CD4-positive, CD25-positive, alpha-beta regulatory T cell (primary cell): ENCODE results near the gene RBM33. TPM values are rescaled to one million over a fixed set of nuclear protein-coding genes. Genes with fewer than 3 reads are reported as not detected.
"Not testable (repeated sequence)": the region's sequence is repeated elsewhere in the genome, so short reads cannot be mapped to it uniquely, and the experiment has no call there.

Experiments used
- ATAC-seq, 2 donors: fragments of 150-1000 bp; cut with Tn5 transposase; one replicate each; pipeline ENCODE4 v1.10.0; 2021; ENCODE audit warnings: low read depth in 2 of 2, moderate number of reproducible peaks in 2 of 2, moderate library complexity in 1 of 2
- DNase-seq, 3 donors: peaks; one replicate each; pipeline versions ENCODE4 v3.0.0 to v3.0.0-alpha.2; 2012 to 2022; ENCODE audit warnings: mixed read lengths in 1 of 3
- H3K27ac ChIP-seq: one replicate; pipeline ENCODE4 v1.7.0; 2013; ENCODE audit warnings: mild to moderate bottlenecking, low read length; ENCODE audit not compliant: insufficient read depth, poor library complexity, severe bottlenecking
- H3K27me3 ChIP-seq: one replicate; pipeline ENCODE4 v1.7.0; 2013; ENCODE audit warnings: low read length; ENCODE audit not compliant: control insufficient read depth, insufficient read depth
- H3K36me3 ChIP-seq: one replicate; pipeline ENCODE4 v1.7.0; 2013; ENCODE audit warnings: mild to moderate bottlenecking, low read length, moderate library complexity; ENCODE audit not compliant: control insufficient read depth, insufficient read depth
- H3K4me1 ChIP-seq: 2 replicates; pipeline ENCODE4 v1.7.0; 2013; ENCODE audit warnings: mild to moderate bottlenecking, low read length; ENCODE audit not compliant: insufficient read depth, control insufficient read depth, poor library complexity, severe bottlenecking
- H3K4me3 ChIP-seq: one replicate; pipeline ENCODE4 v1.7.0; 2013; ENCODE audit warnings: low read depth, mild to moderate bottlenecking, low read length, moderate library complexity
- H3K9me3 ChIP-seq, 2 experiments: 1 replicate in 1 of 2; 2 replicates in 1 of 2; pipeline ENCODE4 v1.7.0; 2013; ENCODE audit warnings: low read length in 2 of 2, mild to moderate bottlenecking in 1 of 2, moderate library complexity in 1 of 2; ENCODE audit not compliant: control insufficient read depth in 2 of 2
- H3K27ac Mint-ChIP-seq, 3 donors: one replicate each; pipeline ENCODE4 v1.8.0; 2020 to 2022; ENCODE audit warnings: mild to moderate bottlenecking in 3 of 3, mixed read lengths in 3 of 3, moderate library complexity in 2 of 3
- H3K27me3 Mint-ChIP-seq: one replicate; pipeline ENCODE4 v1.8.0; 2022; ENCODE audit warnings: mild to moderate bottlenecking, mixed read lengths
- H3K36me3 Mint-ChIP-seq: one replicate; pipeline ENCODE4 v1.8.0; 2020; ENCODE audit warnings: mixed read lengths
- H3K4me1 Mint-ChIP-seq, 4 donors: one replicate each; pipeline ENCODE4 v1.8.0; 2020 to 2022; ENCODE audit warnings: mixed read lengths in 4 of 4, mild to moderate bottlenecking in 1 of 4
- H3K4me3 Mint-ChIP-seq, 4 donors: one replicate each; pipeline ENCODE4 v1.8.0; 2020 to 2022; ENCODE audit warnings: mild to moderate bottlenecking in 4 of 4, mixed read lengths in 4 of 4, moderate library complexity in 3 of 4
- H3K9me3 Mint-ChIP-seq, 7 donors: one replicate each; pipeline ENCODE4 v1.8.0; 2020 to 2022; ENCODE audit warnings: mixed read lengths in 7 of 7, mild to moderate bottlenecking in 3 of 7, moderate library complexity in 2 of 7
- polyA plus RNA-seq, 4 donors: library from polyadenylated mRNA; unstranded; fragments of 300-500 nt; fragmentation: Illumina TruSeq; gene quantifications; one replicate each; pipeline ENCODE4 v1.2.3, GENCODE V29; 2021
- total RNA-seq: library from RNA; stranded (reverse); gene quantifications from one replicate; pipeline ENCODE4 v1.2.3, GENCODE V29; 2022

Gene RBM33
- total and polyA plus RNA-seq, 5 donors from 2014 or later = 33.5 to 196 (median 36.8) TPM

DNA sequence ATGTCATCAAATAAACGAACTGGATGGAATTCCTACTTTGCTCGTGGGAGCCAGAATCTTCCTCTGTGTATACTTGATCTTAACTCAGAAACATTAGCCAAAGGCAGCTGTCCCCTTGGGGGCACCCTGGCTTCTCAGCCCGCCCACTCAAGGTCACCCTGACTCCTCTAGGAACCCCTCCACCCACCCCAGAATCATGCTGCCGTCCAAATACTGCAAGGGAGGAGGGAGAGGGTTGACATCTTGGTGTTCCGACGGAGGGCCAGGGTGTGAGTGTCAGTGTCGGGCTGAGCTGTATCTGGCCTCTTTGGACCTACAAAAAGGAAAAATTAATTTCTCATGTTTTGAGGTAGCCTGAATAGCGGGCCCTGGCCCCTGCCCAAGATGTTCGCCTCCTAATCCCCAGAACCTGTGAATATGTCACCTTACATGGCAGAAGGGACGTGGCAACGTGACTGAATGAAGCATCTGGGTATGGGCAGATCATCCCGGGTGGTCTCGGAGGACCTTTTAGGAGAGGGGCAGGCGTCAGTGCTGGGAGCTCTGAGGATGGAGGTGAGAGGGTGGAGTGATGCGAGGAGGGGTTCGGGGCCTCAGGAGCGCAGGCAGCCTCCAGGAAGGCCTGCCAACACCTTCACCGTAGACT, 40.5 kb upstream of the RBM33 start:
- peaks cover 27% of the 10 kb centered on the region for H3K27me3 Mint-ChIP-seq
- H3K9me3 Mint-ChIP-seq = peaks cover 0 to 4% (median 0%) of the 10 kb centered on the region in 7 donors
- no peaks in the 10 kb centered on the region for H3K4me1 Mint-ChIP-seq
- H3K27ac ChIP-seq = no peak overlapping the region
- DNase-seq = no peak
- no peaks in the 10 kb centered on the region for H3K9me3 ChIP-seq
- no peak overlapping the region for H3K4me3 ChIP-seq
- H3K36me3 ChIP-seq = no peaks in the 10 kb centered on the region
- no peak overlapping the region for H3K27ac Mint-ChIP-seq
- no peaks in the 10 kb centered on the region for H3K36me3 Mint-ChIP-seq
- peak overlapping the region in 1 of 4 donors; percentile 43 for H3K4me3 Mint-ChIP-seq
- H3K27me3 ChIP-seq = peaks cover 2% of the 10 kb centered on the region
- H3K4me1 ChIP-seq = no peaks in the 10 kb centered on the region
- no peak for ATAC-seq

- peaks cover 0 to 4% (median 0%) of the 10 kb centered on the region in 7 donors for H3K9me3 Mint-ChIP-seq
- H3K4me1 ChIP-seq = no peaks in the 10 kb centered on the region
- no peak overlapping the region for H3K4me3 ChIP-seq
- no peaks in the 10 kb centered on the region for H3K4me1 Mint-ChIP-seq
- H3K27me3 ChIP-seq = peaks cover 2% of the 10 kb centered on the region
- no peak overlapping the region for H3K4me3 Mint-ChIP-seq
- no peak overlapping the region for H3K27ac Mint-ChIP-seq
- H3K27ac ChIP-seq = no peak overlapping the region
- H3K36me3 Mint-ChIP-seq = no peaks in the 10 kb centered on the region
- no peaks in the 10 kb centered on the region for H3K9me3 ChIP-seq
- H3K36me3 ChIP-seq = no peaks in the 10 kb centered on the region
- DNase-seq (no peak), ATAC-seq (no peak)
- peaks cover 26% of the 10 kb centered on the region for H3K27me3 Mint-ChIP-seq
These were observed 39.9 kb upstream of the RBM33 start for GRCh38 chr7:155604504-155604997.

DNA sequence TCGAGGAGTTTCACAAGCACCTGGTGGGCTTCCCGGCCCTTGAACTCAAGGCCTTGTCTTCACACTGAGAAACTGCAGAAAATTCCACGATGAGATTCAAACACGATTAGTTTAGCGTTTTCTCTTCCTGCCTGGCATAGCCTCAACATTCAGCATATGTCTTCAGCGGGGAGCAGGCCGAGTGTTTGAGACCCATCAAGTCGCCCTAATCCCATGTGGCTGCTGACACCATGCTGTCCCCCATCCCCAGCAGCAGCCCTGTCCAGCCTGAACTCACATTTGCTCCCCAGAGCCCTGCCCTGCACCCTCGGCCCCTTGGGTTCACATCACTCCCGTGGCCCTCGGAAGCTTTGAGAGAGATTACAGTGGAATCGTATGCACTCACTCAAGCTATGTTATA, 35.3 kb upstream of the RBM33 start:
- Mint-ChIP-seq H3K4me3 (peak overlapping the region in 1 of 4 donors; percentile 52), H3K36me3 (no peaks in the 10 kb centered on the region), H3K27me3 (peaks cover 7% of the 10 kb centered on the region), H3K9me3 (peaks cover 0 to 6% (median 0%) of the 10 kb centered on the region in 7 donors), H3K4me1 (no peaks in the 10 kb centered on the region), H3K27ac (no peak overlapping the region)
- Histone ChIP-seq H3K4me3 (no peak overlapping the region), H3K4me1 (no peaks in the 10 kb centered on the region), H3K9me3 (no peaks in the 10 kb centered on the region), H3K36me3 (no peaks in the 10 kb centered on the region), H3K27me3 (no peaks in the 10 kb centered on the region), H3K27ac (no peak overlapping the region)
- no peak for DNase-seq
- no peak for ATAC-seq

DNA sequence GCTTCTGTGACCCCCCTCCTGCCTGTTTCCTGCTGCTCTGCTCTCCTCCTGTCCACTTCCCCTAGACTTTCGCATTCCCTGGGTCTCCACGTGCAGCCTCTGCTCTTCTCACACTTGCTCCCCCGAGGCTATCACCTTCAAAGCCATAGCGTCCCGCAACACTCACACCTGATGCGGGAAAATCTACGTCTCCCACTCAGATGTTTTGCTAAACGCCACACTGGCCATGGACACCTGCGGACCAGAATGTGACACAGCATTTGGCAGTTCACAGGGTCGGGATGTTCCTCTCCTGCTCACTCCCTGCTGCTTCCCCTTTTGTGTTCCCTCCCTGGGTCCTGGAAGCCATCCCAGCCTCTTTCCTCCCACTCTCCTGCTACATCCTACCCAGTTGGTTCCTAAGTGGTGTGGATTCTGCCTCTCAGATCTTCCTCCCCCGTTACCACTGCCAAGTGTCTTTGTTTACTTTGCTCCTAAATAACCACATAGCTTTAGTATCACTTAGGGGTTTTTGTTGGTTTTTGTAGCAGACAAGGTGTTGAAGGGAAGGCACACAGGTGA, 33.7 kb upstream of the RBM33 start:
- Mint-ChIP-seq H3K9me3 (peaks cover 0 to 8% (median 2%) of the 10 kb centered on the region in 7 donors), H3K4me1 (no peaks in the 10 kb centered on the region), H3K27me3 (peaks cover 14% of the 10 kb centered on the region), H3K27ac (no peak overlapping the region), H3K4me3 (no peak overlapping the region), H3K36me3 (peaks cover 8% of the 10 kb centered on the region)
- H3K36me3 ChIP-seq = no peaks in the 10 kb centered on the region
- H3K27me3 ChIP-seq = no peaks in the 10 kb centered on the region
- H3K27ac ChIP-seq = no peak overlapping the region
- no peak overlapping the region for H3K4me3 ChIP-seq
- no peak for ATAC-seq
- no peak for DNase-seq
- H3K4me1 ChIP-seq = no peaks in the 10 kb centered on the region
- H3K9me3 ChIP-seq = no peaks in the 10 kb centered on the region

DNA sequence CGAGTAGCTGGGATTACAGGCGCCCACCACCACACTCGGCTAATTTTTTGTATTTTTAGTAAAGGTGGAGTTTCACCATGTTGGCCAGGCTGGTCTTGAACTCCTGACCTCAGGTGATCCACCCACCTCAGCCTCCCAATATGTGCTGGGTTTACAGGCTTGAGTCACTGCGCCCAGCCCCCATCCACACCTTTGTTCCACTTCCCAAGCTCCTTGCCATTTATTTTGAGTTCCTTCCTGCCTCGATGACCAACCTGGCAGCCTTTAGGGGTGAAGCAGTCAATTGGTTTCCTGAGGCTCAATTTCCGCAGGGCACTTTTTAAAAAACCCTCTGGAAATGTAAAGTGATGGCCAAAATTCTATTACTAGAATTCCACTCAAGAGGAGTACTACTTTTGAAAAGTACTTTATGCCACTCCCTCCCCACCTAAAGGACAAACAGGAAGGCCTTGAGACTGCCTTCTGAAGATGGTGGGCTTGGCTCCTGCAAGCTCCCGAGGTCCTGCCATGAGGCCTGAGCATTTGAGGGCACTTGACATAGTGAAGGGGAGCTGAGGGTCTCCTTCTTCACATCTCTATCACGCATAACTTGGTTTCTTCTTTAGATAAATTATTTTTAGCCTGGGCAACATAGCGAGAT, 32.5 kb upstream of the RBM33 start:
- Histone ChIP-seq H3K4me1 (no peaks in the 10 kb centered on the region), H3K27ac (no peak overlapping the region), H3K4me3 (no peak overlapping the region), H3K36me3 (no peaks in the 10 kb centered on the region), H3K27me3 (no peaks in the 10 kb centered on the region), H3K9me3 (no peaks in the 10 kb centered on the region)
- no peaks in the 10 kb centered on the region for H3K4me1 Mint-ChIP-seq
- DNase-seq (no peak), ATAC-seq (no peak)
- H3K4me3 Mint-ChIP-seq = no peak overlapping the region
- H3K27ac Mint-ChIP-seq = no peak overlapping the region
- H3K9me3 Mint-ChIP-seq = peaks cover 0 to 8% (median 2%) of the 10 kb centered on the region in 7 donors
- peaks cover 8% of the 10 kb centered on the region for H3K36me3 Mint-ChIP-seq
- H3K27me3 Mint-ChIP-seq = peaks cover 14% of the 10 kb centered on the region

GRCh38 chr7:155612658-155613057, 31.8 kb upstream of the RBM33 start:
- H3K4me1 ChIP-seq = no peaks in the 10 kb centered on the region
- H3K36me3 ChIP-seq = no peaks in the 10 kb centered on the region
- no peaks in the 10 kb centered on the region for H3K9me3 ChIP-seq
- H3K27me3 ChIP-seq = no peaks in the 10 kb centered on the region
- H3K4me1 Mint-ChIP-seq = no peaks in the 10 kb centered on the region
- H3K9me3 Mint-ChIP-seq = peaks cover 0 to 8% (median 2%) of the 10 kb centered on the region in 7 donors
- no peak overlapping the region for H3K4me3 ChIP-seq
- peaks cover 14% of the 10 kb centered on the region for H3K27me3 Mint-ChIP-seq
- no peak overlapping the region for H3K27ac Mint-ChIP-seq
- DNase-seq (no peak), ATAC-seq (no peak)
- H3K36me3 Mint-ChIP-seq = peaks cover 8% of the 10 kb centered on the region
- H3K4me3 Mint-ChIP-seq = no peak overlapping the region
- H3K27ac ChIP-seq = no peak overlapping the region

- not testable (repeated sequence) for H3K4me1 Mint-ChIP-seq, ATAC-seq, H3K9me3 ChIP-seq, H3K4me3 ChIP-seq, H3K4me3 Mint-ChIP-seq, H3K27me3 ChIP-seq, H3K4me1 ChIP-seq, H3K27ac ChIP-seq, DNase-seq, H3K9me3 Mint-ChIP-seq, H3K36me3 ChIP-seq
- H3K27ac Mint-ChIP-seq = peak overlapping the region in 1 of 3 donors; percentile 91
- peaks cover 14% of the 10 kb centered on the region for H3K27me3 Mint-ChIP-seq
- peaks cover 11% of the 10 kb centered on the region for H3K36me3 Mint-ChIP-seq
These were observed 29.4 kb upstream of the RBM33 start for GRCh38 chr7:155615085-155615484.
